Activated CD8-positive, alpha-beta memory T cell treated with anti-CD3 and anti-CD28 coated beads, Interleukin-2, amount 50 U/mL, for 48 hours (primary cell): ENCODE measurements around the gene C2CD5.
"Not testable (repeated sequence)": the region's sequence is repeated elsewhere in the genome, so short reads cannot be mapped to it uniquely, and the experiment has no call there.

ENCODE experiments used
- DNase-seq: peaks from one replicate; pipeline ENCODE4 v3.0.0-alpha.2; 2020

C2CD5 gene

DNA sequence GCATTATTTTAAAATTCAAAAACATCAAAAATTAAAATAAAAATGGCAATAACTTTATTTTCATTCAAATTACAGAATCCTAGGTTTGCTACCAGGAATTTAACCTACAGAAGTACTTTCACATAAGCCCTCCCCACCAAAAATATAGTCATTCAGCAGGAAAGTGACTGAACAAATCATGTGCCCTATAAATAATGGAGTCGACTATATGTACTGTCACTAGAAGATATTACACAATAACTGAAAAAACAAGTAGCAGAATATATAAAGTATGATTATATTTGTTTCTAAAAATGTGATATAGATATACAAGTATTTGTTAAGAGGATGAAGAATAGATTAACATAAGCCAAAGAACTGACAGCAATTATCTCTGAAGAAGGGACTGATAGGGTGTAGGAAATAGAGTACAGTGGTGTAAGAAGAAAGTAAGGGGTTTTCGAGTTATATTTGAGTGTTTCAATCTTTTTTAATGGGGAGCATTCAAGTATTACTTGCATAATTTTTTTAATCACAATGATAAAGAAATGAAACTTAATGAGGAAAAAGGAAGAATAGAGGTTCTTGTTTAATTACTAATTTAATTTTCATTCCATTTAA is 7.9 kb downstream of the C2CD5 start:
- DNase-seq, result no peak

DNA sequence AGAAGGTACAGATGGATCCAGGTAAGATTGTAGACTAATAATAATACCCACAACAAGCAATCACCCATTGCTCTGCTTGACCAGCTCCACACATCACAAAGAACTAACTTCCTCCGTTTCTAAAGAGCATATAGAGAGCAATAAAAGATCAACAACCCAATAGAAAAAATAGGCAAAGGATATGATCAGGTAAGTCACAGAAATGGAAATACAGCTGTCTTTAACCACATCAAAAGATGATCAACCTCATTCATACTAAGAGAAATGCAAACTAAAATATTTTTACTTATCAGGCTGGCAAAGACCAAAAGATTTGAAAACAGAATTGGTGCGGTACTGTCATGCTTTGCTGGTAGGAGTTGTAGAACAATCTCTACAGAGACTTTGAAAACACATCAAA is 8.9 kb downstream of the C2CD5 start:
- no peak for DNase-seq

DNA sequence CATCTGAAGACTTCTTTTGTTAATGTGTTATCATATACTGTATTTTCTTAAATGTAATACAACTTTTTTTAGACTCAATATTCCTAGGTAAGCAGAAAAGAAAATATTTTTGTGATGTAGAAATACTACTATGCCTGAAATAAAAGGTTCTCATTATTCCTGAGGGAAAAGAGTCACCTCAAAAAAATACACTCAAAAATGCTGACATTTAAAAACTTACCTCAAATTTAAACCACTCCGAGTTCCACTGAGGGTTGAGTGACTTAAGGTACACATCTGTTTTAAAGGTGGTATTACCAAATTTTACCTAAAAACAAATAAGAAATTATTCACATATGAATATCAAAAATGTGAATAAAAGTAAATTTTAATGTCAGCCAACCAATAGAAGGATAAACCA is 9.3 kb downstream of the C2CD5 start:
- no peak for DNase-seq

DNA sequence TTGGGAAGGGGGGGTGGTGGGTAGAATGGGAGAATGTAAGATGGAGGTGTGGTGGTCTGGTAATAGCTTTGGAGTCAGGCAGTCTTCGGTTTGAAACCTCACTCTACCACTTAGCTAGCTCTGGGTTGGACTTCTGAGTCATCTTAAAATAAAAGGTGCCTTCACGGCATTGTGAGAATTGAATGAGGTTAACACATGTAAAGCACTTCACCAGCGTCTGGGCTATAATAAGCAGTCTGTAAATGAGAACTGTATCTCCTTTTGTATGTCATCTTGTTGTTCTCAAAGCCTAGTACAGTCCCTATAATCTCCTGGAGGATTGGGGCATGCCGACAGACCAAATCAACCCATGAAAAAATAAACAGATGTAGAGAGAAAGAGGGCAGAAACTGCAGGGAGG is 11.2 kb downstream of the C2CD5 start:
- DNase-seq, result no peak

DNA sequence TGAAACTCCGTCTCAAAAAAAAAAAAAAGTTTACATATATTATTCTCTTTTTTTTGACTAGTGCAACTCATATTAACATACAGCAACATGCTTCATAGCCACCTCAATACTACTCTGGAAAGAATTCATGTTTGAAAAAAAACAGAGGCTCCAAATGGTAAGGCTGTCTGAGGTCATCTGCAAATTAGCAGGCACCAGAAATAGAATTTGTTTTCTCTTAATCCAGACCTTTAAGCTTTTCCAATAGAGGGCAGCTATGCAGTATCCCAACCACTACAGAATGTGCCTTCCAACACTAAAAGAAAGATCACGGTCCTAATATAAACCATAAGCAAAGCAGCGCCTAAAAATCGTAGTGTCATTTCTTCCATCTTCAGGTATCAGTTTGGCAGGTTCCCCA is 12.0 kb downstream of the C2CD5 start:
- no peak for DNase-seq

DNA sequence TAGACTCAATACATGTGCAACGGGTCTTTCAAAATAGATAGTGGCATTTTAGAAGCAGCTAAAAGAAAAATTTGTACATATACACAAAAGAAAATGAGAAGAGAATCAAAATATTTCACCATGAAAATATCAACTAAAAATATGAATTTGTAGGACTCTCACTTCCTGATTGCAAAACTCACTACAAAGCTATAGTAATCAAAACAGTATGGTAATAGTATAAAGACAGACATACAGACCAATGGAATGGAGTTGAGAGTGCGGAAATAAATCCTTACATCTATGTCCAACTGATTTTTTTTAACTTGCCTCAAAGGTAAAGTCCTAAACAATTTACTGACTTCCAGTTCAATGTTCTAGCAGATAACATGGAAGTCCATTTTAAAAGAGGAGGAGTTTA is 13.1 kb downstream of the C2CD5 start:
- no peak for DNase-seq

DNA sequence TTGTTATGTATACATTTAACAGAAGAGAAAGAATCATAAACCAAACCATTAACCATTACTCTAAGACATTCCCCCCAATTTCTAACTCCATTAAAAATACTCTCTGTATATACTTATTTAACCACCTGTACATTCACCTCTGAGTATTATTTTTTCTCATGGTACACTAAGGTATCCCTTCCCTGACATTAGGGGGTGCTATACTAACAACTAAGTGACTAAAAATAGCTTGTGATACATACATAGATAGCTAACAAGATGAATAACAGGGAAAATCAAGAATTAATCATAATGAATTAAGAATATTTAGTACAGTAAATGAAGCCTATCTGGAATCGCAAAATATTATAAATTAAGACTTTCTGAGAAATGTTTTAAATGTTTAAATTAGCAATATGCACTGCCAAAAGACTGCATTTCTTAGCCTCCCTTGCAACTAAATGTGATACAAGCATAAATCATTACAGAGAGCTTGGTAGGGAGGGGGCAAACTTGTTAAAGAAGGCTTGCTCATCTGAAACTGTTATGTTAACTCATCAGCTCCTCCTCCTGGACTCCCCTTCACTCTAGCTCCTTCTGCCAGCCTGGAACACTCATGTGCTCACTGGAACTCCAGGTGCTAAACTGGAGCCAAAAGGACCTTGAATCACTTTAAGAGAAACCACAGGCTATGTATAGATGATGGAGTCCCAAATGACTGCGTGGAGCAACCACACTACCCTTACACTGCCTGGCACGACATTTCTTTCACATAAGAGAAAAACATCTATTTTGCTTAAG is 14.9 kb downstream of the C2CD5 start:
- no peak for DNase-seq

DNA sequence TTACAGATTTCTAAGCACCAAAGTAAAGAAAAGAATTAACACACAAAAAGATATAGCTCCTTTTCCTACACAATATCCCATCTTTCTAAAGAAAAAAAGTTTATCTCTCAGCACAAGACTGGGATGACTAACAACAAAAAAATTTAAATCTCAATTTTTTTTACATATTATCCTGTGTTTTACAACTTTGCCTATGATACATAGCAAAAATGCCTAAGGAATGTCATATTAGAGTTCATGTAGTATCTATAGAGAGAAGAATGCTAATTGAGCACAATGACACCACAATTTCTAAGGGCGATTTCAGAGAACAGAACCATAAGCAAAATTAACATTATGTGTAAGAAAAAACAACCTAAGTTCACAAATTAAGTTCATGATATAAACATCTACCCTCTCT is 16.3 kb downstream of the C2CD5 start:
- no peak for DNase-seq

DNA sequence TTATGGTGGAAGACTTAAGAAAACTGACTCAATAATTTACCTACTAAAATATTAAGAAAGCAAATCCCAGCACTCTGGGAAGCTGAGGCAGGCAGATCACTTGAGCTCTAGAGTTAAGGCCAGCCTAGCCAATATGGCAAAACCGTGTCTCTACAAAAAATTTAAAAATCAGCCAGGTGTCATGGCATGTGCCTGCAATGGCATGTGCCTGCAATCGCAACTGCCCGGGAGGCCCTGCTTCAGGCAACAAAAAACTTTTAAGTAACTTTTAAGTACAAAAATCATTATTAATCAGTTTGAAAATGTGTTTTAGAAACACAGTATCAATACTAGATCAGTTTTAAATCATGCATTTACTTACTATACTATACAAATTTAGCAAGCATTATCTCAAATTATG is 17.5 kb downstream of the C2CD5 start:
- no peak for DNase-seq

DNA sequence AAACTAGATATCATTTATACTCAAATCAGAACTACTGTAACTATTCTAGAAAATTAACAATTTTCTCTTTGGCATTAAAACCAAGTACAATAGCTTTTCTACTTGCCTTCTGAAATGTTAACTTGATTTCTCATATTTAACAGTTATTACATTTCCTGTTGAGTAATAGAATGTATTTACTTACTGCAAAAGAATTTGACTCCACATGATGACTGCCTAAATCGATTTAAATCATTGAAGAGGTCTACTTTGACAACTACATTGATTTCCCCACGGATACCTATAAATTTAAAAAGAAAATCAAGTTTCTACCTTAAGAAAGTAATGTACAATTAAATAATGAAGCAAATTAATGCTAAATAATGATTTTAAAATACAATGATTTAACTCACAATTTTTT is 18.9 kb downstream of the C2CD5 start:
- no peak for DNase-seq

DNA sequence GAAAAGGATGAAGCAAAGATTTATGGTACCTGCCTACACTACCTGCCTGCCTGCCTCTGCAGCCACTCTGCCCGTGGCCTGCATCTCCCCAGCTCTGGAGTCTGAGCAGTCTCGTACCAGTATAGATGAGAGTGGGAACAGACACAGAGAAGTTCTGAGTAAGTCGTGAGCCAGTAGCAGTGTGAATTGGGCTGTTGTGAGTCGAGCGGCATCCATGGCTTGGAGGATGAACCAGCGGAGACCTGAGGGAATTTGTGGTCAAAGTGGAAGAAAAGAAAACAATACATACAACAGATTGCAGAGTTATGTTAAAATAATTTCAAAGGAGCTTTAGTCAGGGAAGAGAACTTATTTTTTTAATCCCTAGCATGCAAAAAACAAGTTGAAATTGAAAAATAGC is 25.3 kb downstream of the C2CD5 start:
- no peak for DNase-seq

DNA sequence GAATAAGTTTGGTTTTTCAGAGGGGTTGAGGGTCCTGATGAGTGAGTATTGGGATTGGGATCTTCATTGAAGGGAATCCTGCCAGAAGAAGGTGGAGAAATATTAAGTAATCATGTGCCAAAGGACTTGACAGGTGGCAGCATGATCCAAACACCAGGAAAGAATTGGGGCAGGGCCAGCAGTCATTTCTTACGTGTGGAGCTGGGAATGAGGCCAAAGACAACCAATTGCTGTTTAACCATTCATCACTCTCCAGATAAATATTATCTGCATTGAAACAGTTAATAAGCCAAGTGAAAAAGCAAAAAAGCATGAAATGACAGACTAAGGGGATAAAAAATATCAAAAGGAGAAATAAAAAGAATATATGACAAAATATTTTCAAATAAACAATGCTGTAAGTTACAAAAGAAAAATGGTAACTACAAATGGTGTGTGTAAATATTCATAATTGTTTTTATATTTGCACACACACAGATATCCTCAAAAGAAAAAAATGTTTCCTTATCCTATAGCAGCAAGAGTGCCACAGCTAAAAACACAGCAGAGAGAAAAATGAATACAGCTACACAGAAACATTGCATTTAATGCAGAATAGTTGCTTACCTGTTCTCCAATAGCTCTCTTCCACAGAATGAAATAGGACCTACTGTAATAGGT is 26.2 kb downstream of the C2CD5 start:
- DNase-seq, result no peak

DNA sequence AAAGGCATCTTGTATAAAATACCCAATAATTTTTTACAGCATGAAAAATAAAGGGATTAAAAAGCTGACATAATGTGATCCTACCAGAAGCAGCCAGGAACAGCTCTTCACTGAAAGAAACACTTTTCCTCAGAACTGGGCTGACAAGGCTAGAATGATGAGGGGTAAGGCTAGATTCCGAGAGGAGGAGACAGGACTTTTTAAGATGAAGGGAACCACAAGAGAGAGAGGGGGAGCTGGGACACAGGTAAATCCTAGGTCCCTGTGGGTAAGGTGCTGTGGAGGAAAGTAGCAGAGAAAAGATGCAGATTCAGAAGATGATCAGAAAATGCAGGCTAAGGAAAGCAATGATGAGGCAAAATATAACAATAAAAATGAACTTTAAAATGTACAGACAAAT is 29.5 kb downstream of the C2CD5 start:
- DNase-seq, result no peak

DNA sequence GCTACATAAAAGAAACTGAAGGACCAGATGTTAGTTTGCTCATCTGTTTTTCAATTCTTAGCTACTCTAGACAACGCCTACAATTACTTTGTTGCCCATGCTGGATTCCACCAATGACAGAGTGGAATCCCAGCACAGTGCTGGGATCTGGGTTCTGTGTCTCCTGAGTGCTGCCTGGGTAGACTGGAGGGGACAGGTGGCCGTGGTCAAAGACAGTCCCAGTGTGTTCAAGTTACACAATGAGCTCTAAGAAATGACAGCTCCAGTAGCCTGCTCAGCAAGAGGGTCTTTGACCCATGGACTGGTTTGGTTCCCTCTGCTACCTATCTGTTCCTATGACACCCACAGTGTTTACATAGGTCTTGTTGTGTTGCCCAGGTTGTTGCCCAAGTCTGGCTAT is 38.5 kb downstream of the C2CD5 start:
- DNase-seq, result no peak

DNA sequence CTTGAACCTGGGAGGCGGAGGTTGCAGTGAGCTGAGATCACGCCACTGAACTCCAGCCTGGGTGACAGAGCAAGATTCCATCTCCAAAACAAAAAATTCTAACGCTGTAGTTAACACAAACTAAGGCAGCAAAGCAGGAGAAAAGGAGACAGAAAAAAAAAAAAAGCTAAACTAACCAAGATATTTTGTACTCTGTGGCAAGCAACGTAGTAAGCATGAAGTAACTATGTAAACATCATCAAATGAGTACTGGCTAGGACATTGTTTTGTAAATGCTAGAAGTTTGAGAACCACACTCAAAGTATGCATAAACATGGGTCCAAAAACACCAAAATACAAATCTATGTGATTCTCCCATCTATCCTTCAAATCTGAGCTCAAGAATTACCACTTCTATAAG is 44.2 kb downstream of the C2CD5 start:
- DNase-seq, result no peak

DNA sequence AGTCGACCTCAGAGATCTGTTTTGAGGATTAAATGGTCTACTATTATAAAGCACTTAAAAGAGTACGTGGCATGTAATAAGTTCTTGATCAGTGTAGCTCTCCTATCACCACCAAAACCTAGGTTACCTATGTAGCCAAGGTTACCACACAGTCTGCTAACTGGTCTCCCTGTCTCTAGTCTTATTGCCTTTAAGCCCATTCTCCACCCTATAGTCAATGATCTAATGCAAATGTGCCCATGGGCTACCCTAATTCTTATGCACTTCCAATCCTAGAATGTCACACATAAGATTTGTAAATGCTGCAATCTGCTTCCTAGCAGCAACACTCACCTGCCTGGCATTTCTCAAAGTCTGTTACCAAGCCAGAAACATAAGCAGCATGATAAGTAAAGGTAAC is 44.9 kb downstream of the C2CD5 start:
- no peak for DNase-seq

DNA sequence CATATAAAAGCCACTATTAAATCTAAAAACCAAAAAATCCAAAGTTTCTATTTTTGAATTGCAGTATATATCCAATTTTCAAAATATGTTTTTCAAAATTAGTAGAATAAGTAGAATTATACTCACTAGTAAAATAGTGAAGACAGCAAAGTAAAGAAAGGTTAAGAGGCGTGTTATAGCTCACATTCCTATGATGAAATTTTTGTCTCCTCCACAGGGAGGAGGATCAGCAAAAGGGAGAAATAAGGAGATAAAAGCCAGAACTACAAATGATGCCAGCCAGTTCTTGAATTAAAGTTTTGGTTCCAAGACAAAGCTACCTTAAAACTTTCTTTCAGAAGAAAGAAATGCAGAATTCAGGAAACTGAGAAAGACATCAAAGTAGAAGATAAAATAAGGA is 50.0 kb downstream of the C2CD5 start:
- no peak for DNase-seq

DNA sequence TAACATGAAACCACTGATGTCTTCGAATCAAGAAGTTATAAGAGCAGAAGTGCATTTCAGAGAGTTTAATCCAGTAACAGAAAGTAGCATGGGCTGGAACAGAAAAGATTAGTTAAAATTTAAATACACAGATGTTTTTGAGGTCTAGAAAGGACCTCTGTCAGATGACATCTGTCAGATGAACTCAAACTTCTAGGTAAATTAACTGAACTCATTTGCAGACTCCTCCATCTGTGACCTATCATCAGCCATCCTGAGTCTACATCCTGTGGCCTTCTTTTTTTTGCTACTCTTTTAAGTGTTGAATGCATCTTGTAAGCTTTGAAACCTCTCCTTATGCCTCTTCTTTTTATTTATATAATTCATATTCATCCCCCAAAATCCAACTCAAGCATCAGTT is 53.3 kb downstream of the C2CD5 start:
- DNase-seq, result no peak

DNA sequence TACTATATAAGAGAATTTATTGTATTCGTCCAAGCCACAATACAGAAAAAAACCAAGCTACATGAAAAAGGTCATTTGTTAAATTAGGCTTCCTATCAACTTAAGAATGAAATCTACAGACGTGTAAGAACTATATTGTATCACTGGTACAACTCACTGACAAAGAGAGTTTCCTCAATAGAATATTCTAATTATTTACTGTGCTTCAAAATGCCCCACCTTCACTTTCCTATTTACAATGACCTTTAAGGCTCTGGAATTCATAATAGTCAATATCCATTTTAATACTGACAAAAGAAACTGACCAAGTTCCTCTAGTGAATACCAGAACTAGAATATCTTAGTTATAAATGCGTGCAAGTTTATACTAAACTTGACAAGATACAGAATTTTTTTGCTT is 55.9 kb downstream of the C2CD5 start:
- no peak for DNase-seq

DNA sequence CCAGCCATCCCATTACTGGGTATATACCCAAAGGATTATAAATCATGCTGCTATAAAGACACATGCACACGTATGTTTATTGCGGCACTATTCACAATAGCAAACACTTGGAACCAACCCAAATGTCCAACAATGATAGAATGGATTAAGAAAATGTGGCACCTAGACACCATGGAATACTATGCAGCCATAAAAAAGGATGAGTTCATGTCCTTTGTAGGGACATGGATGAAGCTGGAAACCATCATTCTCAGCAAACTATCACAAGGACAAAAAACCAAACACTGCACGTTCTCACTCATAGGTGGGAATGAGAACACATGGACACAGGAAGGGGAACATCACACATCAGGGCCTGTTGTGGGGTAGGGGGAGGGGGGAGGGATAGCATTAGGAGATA is 56.7 kb downstream of the C2CD5 start:
- not testable (repeated sequence) for DNase-seq

DNA sequence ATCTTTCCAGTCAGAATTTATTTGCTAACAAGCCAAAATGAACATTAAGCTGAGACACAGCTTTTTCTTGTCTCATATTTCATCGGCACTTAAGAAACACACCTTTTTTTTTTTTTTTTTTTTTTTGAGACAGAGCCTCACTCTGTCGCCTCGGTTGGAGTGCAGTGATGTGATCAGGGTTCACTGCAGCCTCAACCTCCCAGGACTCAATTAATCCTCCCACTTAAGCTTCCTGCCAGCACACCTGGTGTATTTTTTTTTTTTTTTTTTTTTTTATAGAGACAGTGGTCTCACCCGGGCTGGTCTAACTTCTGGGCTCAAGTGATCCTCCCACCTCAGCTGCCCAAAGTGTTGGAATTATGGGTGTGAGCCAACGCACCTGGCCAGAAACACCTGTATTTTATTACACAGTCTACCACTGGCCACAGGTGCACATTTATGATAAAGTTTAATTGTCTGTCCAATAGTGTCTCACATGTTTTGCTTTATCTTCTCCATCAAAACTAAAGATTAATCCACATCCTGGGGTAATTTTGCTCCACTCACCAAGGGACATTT is 62.7 kb downstream of the C2CD5 start:
- no peak for DNase-seq

DNA sequence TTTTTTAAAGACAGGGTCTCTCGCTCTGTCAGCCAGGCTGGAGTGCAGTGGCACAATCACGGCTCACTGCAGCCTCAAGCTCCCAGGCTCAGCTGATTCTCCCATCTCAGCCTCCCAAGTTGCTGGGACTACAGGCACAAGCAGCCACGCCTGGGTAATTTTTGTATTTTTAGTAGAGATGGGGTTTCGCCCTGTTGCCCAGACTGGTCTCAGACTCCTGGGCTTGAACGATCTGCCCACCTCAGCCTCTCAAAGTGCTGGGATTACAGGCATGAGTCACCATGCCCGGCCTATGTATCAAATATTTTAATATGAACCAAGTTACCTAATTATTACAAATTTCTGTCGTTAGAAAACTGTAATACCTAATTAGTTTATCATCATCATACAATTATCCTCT is 63.5 kb downstream of the C2CD5 start:
- not testable (repeated sequence) for DNase-seq

DNA sequence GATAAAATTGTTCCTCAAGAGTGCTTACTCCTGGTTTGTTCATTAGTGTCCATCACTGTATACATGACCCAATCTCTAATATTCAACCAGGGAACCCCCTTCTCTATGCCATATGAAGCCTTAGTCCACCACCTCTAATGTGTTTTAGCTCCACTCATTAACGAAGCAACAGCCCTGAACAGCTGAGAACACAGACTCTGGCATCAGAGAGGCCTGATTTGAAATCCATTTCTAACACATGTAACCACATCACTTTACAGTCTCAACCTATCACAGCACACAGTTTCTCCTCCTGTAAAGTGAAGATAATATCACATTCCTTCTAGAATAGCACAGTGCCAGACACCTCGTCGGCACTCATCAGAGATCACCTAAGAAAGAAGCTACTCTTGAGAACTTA is 64.3 kb downstream of the C2CD5 start:
- no peak for DNase-seq

DNA sequence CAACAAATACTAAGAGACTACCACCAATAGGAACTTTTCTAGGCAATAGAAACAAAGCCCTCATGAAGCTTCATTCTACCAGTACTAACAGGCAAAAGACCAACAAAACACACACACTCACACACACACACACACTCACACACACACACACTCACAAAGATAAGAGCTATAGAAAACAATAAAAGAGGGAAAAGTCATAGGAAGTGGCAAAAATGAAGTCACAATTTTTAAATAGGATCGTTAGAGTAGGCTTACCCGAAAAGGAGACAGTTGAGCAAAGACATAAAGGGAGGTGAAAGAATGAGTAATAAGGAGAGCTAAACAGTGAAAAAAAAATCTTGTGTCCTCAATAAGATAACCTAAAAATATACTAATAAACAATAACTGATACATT is 66.5 kb downstream of the C2CD5 start:
- no peak for DNase-seq
